ENCODE results near the gene ABHD10.

DNA sequence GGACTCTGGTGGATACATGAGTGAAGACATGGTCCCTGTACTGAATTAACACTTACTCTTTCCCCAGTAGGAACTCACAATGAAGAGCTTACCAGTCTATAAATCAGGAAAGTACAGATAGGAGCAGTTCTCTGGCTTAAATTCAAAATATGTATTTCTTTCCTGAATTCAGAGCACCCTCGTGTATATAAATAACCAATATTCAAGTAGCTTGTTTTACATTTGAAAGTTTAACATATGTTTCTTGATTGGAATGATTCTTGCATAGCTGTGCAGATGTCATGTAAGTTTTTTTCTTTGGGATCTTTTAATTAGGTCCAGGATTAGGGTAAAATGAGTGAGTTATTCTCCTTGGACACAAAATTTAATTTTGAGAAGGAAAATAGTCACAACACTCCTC, 40.9 kb downstream of the ABHD10 start:
- TF ChIP-seq, protein P1, sequence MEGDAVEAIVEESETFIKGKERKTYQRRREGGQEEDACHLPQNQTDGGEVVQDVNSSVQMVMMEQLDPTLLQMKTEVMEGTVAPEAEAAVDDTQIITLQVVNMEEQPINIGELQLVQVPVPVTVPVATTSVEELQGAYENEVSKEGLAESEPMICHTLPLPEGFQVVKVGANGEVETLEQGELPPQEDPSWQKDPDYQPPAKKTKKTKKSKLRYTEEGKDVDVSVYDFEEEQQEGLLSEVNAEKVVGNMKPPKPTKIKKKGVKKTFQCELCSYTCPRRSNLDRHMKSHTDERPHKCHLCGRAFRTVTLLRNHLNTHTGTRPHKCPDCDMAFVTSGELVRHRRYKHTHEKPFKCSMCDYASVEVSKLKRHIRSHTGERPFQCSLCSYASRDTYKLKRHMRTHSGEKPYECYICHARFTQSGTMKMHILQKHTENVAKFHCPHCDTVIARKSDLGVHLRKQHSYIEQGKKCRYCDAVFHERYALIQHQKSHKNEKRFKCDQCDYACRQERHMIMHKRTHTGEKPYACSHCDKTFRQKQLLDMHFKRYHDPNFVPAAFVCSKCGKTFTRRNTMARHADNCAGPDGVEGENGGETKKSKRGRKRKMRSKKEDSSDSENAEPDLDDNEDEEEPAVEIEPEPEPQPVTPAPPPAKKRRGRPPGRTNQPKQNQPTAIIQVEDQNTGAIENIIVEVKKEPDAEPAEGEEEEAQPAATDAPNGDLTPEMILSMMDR (IDR thresholded peaks at IDR 0.05): no peak
- no peak for TF ChIP-seq EZH2 (IDR thresholded peaks at IDR 0.05)
- no peak for TF ChIP-seq EZH2phosphoT487 (IDR thresholded peaks at IDR 0.05)
